Cardiac muscle cell (in vitro differentiated cells and primary cell): Measurements from ENCODE around the gene PADI1. TPM values are rescaled to one million over a fixed set of nuclear protein-coding genes. Genes with fewer than 3 reads are reported as not detected.

ENCODE experiments used
- DNase-seq, 2 donors: peaks; one replicate each; pipeline versions ENCODE4 v3.0.0 to v3.0.0-alpha.2; 2010 to 2017; ENCODE audit warnings: low read depth in 1 of 2, low spot score in 1 of 2
- H3K27ac ChIP-seq: fragments of 200-600 bp; sonication (generic); 2 replicates; pipeline ENCODE4 v1.5.1; 2016
- H3K27me3 ChIP-seq: fragments of 200-600 bp; sonication (generic); 2 replicates; pipeline ENCODE4 v1.6.0; 2016; ENCODE audit warnings: control low read depth
- H3K36me3 ChIP-seq: fragments of 200-600 bp; sonication (generic); 2 replicates; pipeline ENCODE4 v1.5.1; 2016; ENCODE audit warnings: control low read depth
- H3K4me1 ChIP-seq: fragments of 200-600 bp; sonication (generic); 2 replicates; pipeline ENCODE4 v1.8.1; 2017; ENCODE audit warnings: low read depth, mild to moderate bottlenecking, mixed run types
- H3K4me3 ChIP-seq: fragments of 200-600 bp; sonication (generic); 2 replicates; pipeline ENCODE4 v1.5.1; 2016; ENCODE audit warnings: mild to moderate bottlenecking
- H3K9me3 ChIP-seq: fragments of 200-600 bp; sonication (generic); 2 replicates; pipeline ENCODE4 v1.5.1; 2017; ENCODE audit warnings: low read depth, mild to moderate bottlenecking, control low read depth
- polyA plus RNA-seq: library from polyadenylated mRNA; unstranded; fragments of >200 nt; fragmentation: Nextera tagmentation; extraction: Ambion mirVana; gene quantifications from 2 replicates; pipeline ENCODE4 v1.2.1, GENCODE V29; 2016
- total RNA-seq: library from RNA; depleted of rRNA; stranded (reverse); fragments of >200 nt; gene quantifications from 2 replicates; pipeline ENCODE4 v1.2.3, GENCODE V29; 2016
- TF ChIP-seq, protein P1 (sequence below): IDR thresholded peaks from 2 replicates; pipeline ENCODE4 v1.5.1; 2012; ENCODE audit warnings: low read depth, mild to moderate bottlenecking, low read length

PADI1 gene
- total and polyA plus RNA-seq, 2 experiments from 2014 or later, result 1.3 to 6.7 TPM

DNA sequence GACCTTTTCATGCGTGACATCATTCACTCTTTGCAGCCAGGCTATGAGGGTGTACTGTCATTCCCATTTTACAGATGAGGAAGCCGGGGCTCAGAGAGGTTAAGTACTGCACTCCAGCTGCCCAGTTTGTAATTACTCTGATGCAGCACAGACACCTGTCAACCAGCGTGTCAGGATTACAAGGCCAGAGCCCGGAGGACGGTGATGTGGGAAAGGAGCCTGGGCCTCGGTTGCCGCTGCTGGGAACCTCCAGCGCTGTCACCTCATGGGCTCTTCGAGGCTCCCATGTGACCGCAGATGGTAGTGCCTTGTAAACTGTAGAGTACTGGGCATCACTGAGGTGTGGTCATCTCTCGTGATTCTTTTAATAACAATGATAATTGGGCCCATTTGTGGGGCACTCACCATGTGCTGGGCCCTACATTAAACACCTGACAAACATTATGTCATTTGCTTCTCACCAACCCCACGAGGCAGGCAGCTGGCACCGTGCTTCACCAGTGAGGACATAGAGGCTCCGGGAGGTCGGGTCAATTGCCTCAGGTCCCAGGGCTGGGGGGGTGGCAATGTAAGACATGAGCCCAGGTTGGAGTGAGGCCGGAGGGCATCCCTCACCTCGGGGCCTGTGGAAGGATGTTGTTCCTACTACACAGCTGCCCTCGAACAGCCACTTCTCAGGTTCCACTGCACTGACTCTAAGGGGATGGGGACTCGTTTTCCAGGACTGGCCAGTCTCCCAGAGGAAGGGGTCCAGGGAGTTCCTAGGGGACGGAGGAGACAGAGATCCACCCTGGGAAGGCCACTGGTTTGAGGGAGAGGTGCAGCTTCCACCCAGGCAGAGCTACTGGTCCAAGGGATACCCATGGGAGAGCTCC, 42.8 kb upstream of the PADI1 start:
- no peak for DNase-seq
- TF ChIP-seq, protein P1, sequence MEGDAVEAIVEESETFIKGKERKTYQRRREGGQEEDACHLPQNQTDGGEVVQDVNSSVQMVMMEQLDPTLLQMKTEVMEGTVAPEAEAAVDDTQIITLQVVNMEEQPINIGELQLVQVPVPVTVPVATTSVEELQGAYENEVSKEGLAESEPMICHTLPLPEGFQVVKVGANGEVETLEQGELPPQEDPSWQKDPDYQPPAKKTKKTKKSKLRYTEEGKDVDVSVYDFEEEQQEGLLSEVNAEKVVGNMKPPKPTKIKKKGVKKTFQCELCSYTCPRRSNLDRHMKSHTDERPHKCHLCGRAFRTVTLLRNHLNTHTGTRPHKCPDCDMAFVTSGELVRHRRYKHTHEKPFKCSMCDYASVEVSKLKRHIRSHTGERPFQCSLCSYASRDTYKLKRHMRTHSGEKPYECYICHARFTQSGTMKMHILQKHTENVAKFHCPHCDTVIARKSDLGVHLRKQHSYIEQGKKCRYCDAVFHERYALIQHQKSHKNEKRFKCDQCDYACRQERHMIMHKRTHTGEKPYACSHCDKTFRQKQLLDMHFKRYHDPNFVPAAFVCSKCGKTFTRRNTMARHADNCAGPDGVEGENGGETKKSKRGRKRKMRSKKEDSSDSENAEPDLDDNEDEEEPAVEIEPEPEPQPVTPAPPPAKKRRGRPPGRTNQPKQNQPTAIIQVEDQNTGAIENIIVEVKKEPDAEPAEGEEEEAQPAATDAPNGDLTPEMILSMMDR, result no peak
- H3K27me3 ChIP-seq, result no peaks in the 10 kb centered on the region
- no peaks in the 10 kb centered on the region for H3K36me3 ChIP-seq
- H3K4me1 ChIP-seq, result no peaks in the 10 kb centered on the region
- no peak overlapping the region for H3K4me3 ChIP-seq
- no peaks in the 10 kb centered on the region for H3K9me3 ChIP-seq
- H3K27ac ChIP-seq, result no peak overlapping the region

DNA sequence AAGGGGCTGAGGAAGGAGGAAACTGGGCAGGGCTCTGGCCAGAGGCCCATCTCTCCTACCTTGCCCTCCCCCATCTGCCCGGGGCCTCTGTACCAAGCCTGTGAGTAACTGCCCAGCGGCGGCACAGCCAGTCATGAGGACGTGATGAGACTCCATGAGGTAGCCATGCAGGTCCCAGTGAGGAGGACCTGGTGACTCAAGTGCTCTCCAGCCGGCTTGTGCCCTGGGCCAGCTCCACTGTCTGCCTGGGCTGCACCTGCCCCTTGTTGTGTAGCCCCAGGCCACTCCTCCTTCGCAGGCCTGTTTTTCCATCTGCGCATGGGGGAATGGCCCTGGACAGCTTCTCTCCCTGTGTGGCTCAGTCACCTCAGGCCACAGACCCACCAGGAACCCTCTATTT, 42.0 kb upstream of the PADI1 start:
- H3K27me3 ChIP-seq, result no peaks in the 10 kb centered on the region
- no peak overlapping the region for H3K27ac ChIP-seq
- H3K9me3 ChIP-seq, result no peaks in the 10 kb centered on the region
- H3K36me3 ChIP-seq, result no peaks in the 10 kb centered on the region
- DNase-seq, result no peak
- H3K4me1 ChIP-seq, result no peaks in the 10 kb centered on the region
- TF ChIP-seq, protein P1, result no peak
- no peak overlapping the region for H3K4me3 ChIP-seq

DNA sequence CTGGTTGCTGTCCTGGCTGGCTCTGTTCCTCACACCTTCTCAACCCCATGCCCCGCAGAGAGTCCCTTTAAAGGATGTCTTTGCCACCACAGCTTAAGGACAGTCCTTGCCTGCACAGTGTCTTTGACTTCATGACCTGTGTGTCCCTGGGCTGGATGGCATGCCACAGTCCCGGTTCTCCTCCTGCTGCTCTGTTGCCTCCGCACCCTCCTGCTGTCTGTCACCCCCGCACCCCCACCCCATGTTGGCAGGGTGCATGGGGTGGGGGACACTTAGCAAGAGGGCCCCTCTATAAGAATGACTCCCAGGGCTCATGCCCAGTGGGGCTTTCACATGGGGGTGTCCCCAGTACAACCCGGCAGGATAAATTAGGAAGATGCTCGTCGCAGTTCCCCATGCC, 41.6 kb upstream of the PADI1 start:
- Histone ChIP-seq H3K4me3 (no peak overlapping the region), H3K9me3 (no peaks in the 10 kb centered on the region), H3K4me1 (no peaks in the 10 kb centered on the region), H3K36me3 (no peaks in the 10 kb centered on the region), H3K27me3 (no peaks in the 10 kb centered on the region), H3K27ac (no peak overlapping the region)
- TF ChIP-seq, protein P1, result no peak
- no peak for DNase-seq

DNA sequence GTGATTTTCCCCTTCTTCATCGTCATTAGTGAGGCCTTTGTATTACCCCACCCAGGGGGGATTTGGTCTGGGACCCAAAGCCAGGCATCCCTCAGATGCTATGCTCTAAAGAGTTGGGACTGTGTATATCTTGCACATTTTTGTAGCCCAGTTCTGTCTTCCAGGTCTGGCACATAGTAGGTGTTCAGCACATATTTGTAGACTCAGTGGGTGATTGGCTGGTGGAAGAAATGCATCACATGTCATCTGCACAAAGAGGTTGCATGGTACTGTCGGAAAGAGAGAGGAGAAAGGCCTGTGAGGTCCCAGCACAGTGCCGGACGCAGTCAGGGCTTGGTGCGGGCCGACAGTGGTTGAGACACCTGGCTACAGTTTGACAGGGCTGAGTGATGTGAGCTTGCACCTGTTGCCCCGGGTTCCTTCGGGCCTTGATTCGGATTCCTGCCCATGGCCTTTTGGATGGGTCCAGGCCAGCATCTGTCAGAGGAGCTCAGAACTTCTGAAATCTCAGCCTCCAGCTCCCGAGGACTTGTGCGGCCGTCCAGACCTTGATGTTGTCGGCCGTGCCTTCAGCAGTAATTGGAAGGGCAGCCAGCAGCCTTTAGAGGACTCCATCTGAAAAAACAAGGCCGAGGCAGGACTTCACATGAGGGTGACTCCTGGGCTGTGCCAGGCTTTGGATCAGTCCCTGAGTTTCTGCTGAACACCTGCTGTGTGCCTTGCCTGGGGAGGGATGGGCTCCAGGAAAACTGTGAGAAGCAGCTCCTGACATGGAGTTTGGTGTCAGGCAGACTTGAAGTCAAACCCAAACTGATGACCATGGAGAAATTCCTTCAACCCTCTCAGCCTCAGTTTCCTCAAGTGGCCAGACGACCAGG, 40.9 kb upstream of the PADI1 start:
- no peaks in the 10 kb centered on the region for H3K4me1 ChIP-seq
- TF ChIP-seq, protein P1, result no peak
- H3K27ac ChIP-seq, result no peak overlapping the region
- DNase-seq, result no peak
- H3K27me3 ChIP-seq, result no peaks in the 10 kb centered on the region
- no peaks in the 10 kb centered on the region for H3K36me3 ChIP-seq
- H3K4me3 ChIP-seq, result no peak overlapping the region
- no peaks in the 10 kb centered on the region for H3K9me3 ChIP-seq

DNA sequence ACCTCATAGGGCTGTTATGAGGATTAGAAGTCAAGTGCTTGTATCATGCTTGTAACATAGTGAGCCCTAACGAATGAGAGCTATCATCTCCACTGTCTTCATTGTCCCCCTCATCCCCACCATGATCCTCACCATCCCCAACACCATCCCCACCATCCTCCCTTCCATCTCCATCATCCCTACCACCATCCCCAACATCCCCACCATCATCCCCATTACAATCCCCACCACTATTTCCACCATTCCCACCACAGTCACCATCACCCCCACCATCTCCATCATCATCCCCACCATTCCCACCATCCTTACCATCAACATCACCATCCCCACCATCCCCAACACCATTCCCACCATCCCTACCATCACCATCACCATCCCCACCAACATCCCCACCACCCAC, 39.1 kb upstream of the PADI1 start:
- H3K27ac ChIP-seq, result no peak overlapping the region
- no peaks in the 10 kb centered on the region for H3K4me1 ChIP-seq
- DNase-seq, result no peak
- H3K4me3 ChIP-seq, result no peak overlapping the region
- no peaks in the 10 kb centered on the region for H3K9me3 ChIP-seq
- TF ChIP-seq, protein P1, result no peak
- no peaks in the 10 kb centered on the region for H3K27me3 ChIP-seq
- H3K36me3 ChIP-seq, result no peaks in the 10 kb centered on the region
